HepG2 (cell line): Measurements from ENCODE around the gene VCPKMT. TPM values are rescaled to one million over a fixed set of nuclear protein-coding genes. Genes with fewer than 3 reads are reported as not detected.

ENCODE experiments used
- ATAC-seq: fragments of 200-7000 bp; cut with Tn5 transposase; 3 replicates; pipeline ENCODE4 v1.9.1; 2020; ENCODE audit warnings: mild to moderate bottlenecking, moderate library complexity
- BruUV-seq: library from RNA; stranded (reverse); fragments of 400-500 nt; replicated peaks from 2 replicates; lab custom pipeline; 2021; lab: Mats Ljungman, UMichigan
- CTCF ChIA-PET: fragments of 300-600 bp; formaldehyde crosslinking; extraction: SDS; loops from one replicate; lab custom pipeline; 2021; ENCODE audit warnings: low total read pairs, inconsistent platforms, low intra/inter-chr PET ratio; lab: Yijun Ruan, JAX
- POLR2A ChIA-PET: fragments of 350-600 bp; sonication (Branson Sonifier 250); formaldehyde crosslinking; loops from one replicate; lab custom pipeline; 2020; ENCODE audit warnings: antibody characterized with exemption, inconsistent platforms; lab: Yijun Ruan, JAX
- DNase-seq: peaks from one replicate; pipeline ENCODE4 v3.0.0-alpha.2; 2015; ENCODE audit warnings: low spot score
- FAIRE-seq: peaks from 3 replicates; lab custom pipeline; 2011; peaks lifted over from hg19 to GRCh38; lab: Jason Lieb, UNC
- H2AFZ ChIP-seq: one replicate; pipeline ENCODE4 v1.6.1; 2011; ENCODE audit warnings: low read length, inconsistent platforms
- H3K27ac ChIP-seq: fragments of 300-600 bp; 3 replicates; pipeline ENCODE4 v1.8.0; 2011; ENCODE audit warnings: mixed run types, mild to moderate bottlenecking, mixed read lengths, low read length, inconsistent platforms; ENCODE audit not compliant: insufficient read depth; ENCODE audit errors: extremely low read length
- H3K27me3 ChIP-seq, 2 experiments: fragments of 200-600 bp in 1 of 2; 2 replicates in 1 of 2; 3 replicates in 1 of 2; pipeline versions ENCODE4 v1.6.0 to v1.8.0; 2011; ENCODE audit warnings: low read length in 2 of 2, mild to moderate bottlenecking in 2 of 2, moderate library complexity in 2 of 2, inconsistent platforms in 1 of 2; ENCODE audit not compliant: insufficient read depth in 2 of 2, control insufficient read depth in 1 of 2
- H3K36me3 ChIP-seq, 2 experiments: fragments of 200-600 bp in 1 of 2; replicated peaks in 1 of 2; 2 replicates in 1 of 2; 3 replicates in 1 of 2; pipeline versions ENCODE4 v1.5.1 to v1.8.0; 2011; ENCODE audit warnings: low read length in 2 of 2, inconsistent platforms in 1 of 2; ENCODE audit not compliant: insufficient read depth in 2 of 2, control insufficient read depth in 1 of 2
- H3K4me1 ChIP-seq: 2 replicates; pipeline ENCODE4 v1.5.1; 2012; ENCODE audit warnings: low read length, inconsistent platforms; ENCODE audit not compliant: insufficient read depth
- H3K4me2 ChIP-seq: 2 replicates; pipeline ENCODE4 v1.6.0; 2011; ENCODE audit warnings: low read depth, low read length, inconsistent platforms
- H3K4me3 ChIP-seq, 3 experiments: fragments of 200-600 bp in 1 of 3; sonication (generic), shearing (Covaris generic) in 1 of 3; replicated peaks in 1 of 3; 2 replicates each; pipeline ENCODE4 v1.5.1; 2011 to 2016; ENCODE audit warnings: low read length in 3 of 3, inconsistent platforms in 2 of 3, low read depth in 2 of 3, mild to moderate bottlenecking in 2 of 3, control low read depth in 1 of 3, mixed read lengths in 1 of 3; ENCODE audit not compliant: insufficient read depth in 1 of 3
- H3K79me2 ChIP-seq: one replicate; pipeline ENCODE4 v1.6.1; 2011; ENCODE audit warnings: low read length, inconsistent platforms; ENCODE audit not compliant: insufficient read depth
- H3K9ac ChIP-seq: 2 replicates; pipeline ENCODE4 v1.6.0; 2011; ENCODE audit warnings: mild to moderate bottlenecking, low read depth, low read length, inconsistent platforms; ENCODE audit not compliant: insufficient read depth
- H3K9me3 ChIP-seq: 2 replicates; pipeline ENCODE4 v1.5.1; 2012; ENCODE audit warnings: mild to moderate bottlenecking, low read length
- H4K20me1 ChIP-seq: 2 replicates; pipeline ENCODE4 v1.6.0; 2011; ENCODE audit warnings: inconsistent platforms, mild to moderate bottlenecking, low read length, moderate library complexity; ENCODE audit not compliant: insufficient read depth
- IKZF4 ChIP-seq: sonication (generic); formaldehyde crosslinking; IDR thresholded peaks from 2 replicates; pipeline ENCODE4 v1.5.1; 2020; ENCODE audit warnings: borderline replicate concordance, mild to moderate bottlenecking, low read depth, missing genetic modification reagents; ENCODE audit errors: not compliant biosample characterization
- MAFK ChIP-seq, 2 experiments: IDR thresholded peaks in 1 of 2; conservative IDR thresholded peaks in 1 of 2; 2 replicates each; pipeline ENCODE4 v1.6.1; 2011; ENCODE audit warnings: improper control_type of control experiment in 2 of 2, low read length in 2 of 2
- MED13 ChIP-seq: sonication (generic); formaldehyde crosslinking; IDR thresholded peaks from 2 replicates; pipeline ENCODE4 v1.5.0; 2020; ENCODE audit warnings: missing genetic modification reagents
- MTA3 ChIP-seq: sonication (generic); formaldehyde crosslinking; IDR thresholded peaks from 2 replicates; pipeline ENCODE4 v1.4.0; 2020; ENCODE audit warnings: missing genetic modification reagents
- NFE2L1 ChIP-seq: sonication (generic); formaldehyde crosslinking; IDR thresholded peaks from 2 replicates; pipeline ENCODE4 v1.4.0; 2020; ENCODE audit warnings: missing genetic modification reagents, mild to moderate bottlenecking, borderline replicate concordance
- NFYB ChIP-seq: sonication (generic); formaldehyde crosslinking; IDR thresholded peaks from 2 replicates; pipeline ENCODE4 v1.4.0; 2020; ENCODE audit warnings: missing genetic modification reagents
- SMC3 ChIP-seq: IDR thresholded peaks from 2 replicates; pipeline ENCODE4 v1.6.1; 2011; ENCODE audit warnings: low read length, improper control_type of control experiment
- SP2 ChIP-seq: sonication (generic); formaldehyde crosslinking; IDR thresholded peaks from 2 replicates; pipeline ENCODE4 v1.5.1; 2020; ENCODE audit warnings: mild to moderate bottlenecking, missing genetic modification reagents
- STAG1 ChIP-seq: sonication (generic); formaldehyde crosslinking; IDR thresholded peaks from 2 replicates; pipeline ENCODE4 v1.4.0; 2020; ENCODE audit warnings: missing genetic modification reagents
- ZBTB14 ChIP-seq: sonication (generic); formaldehyde crosslinking; IDR thresholded peaks from 2 replicates; pipeline ENCODE4 v1.4.0; 2020; ENCODE audit warnings: missing genetic modification reagents
- ZNF720 ChIP-seq: sonication (generic); formaldehyde crosslinking; IDR thresholded peaks from 2 replicates; pipeline ENCODE4 v1.4.0; 2020; ENCODE audit warnings: missing genetic modification reagents
- WGBS: methylation state at CpG from one replicate; pipeline ENCODE4 v1.1.6; 2017; ENCODE audit warnings: low lambda C conversion rate; 5-methylcytosine and 5-hydroxymethylcytosine counted together
- in situ Hi-C: cut with HindIII; loops from 2 replicates; pipeline ENCODE4 v1.10.0; 2017; ENCODE audit warnings: low pct_unique_long_range_greater_than_20kb; ENCODE audit not compliant: extremely low pct_ligation_motif_present
- intact Hi-C: fragments of 100-400 bp; cut with micrococcal nuclease; formaldehyde crosslinking; loops from one replicate; pipeline ENCODE4 v1.10.0; 2022; ENCODE audit not compliant: unreplicated experiment
- polyA plus RNA-seq, 8 experiments: library from polyadenylated mRNA; depleted of rRNA in 3 of 8; stranded (reverse) in 7 of 8; unstranded in 1 of 8; fragments of >200 nt; fragmentation: Illumina TruSeq in 4 of 8; extraction: Trizol in 4 of 8; gene quantifications; 2 replicates each; pipeline versions ENCODE4 v1.2.1 to v1.2.3, GENCODE V29; 2011 to 2016; ENCODE audit warnings: low read depth in 4 of 8, missing spikeins in 1 of 8, mixed read lengths in 1 of 8; ENCODE audit not compliant: insufficient read depth in 1 of 8
- total RNA-seq, 5 experiments: library from RNA; depleted of rRNA; stranded (reverse); fragments of >200 nt; fragmentation: Illumina TruSeq; extraction: Trizol; gene quantifications; 2 replicates each; pipeline ENCODE4 v1.2.3, GENCODE V29; 2016; ENCODE audit warnings: low read depth in 1 of 5
- TF ChIP-seq, protein P1 (sequence below): sonication (generic); formaldehyde crosslinking; IDR thresholded peaks from 2 replicates; pipeline ENCODE4 v1.5.0; 2020; ENCODE audit warnings: mild to moderate bottlenecking, missing genetic modification reagents

The VCPKMT gene
- total and polyA plus RNA-seq, 2 of the 13 experiments (the other 11 are each of a cell fraction or from before 2014, with no cell fraction given): 3.9 to 5.4 TPM

DNA sequence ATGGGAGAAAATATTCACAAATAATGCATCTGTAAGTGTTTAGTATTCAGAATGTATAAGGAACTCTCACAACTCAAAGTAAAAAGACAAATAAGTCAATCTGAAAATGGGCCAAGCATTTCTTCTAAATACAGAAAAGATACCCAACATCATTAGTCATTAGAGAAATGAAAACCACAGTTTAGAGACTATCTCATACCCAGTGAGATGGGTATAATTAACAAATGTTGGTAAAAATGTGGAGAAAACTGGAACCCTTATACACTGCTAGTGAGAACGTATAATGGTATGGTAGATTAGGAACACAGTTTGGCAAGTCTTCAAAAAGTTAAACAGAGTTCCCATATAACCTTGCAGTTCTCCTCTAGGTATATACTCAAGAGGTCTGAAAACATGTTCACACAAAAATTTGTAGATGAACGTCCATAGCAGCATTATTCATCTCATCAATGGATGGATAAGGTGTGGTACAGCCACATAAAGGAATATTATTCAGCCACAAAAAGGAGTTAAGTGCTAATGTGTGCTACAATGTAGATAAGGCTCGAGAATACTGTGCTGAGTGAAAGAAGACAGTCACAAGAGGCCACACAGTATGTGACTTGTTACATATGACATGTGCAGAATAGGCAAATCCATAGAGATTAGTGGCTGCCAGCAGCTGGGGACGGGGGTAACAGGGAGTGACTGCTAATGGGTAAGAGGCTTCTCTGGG is 5.9 kb downstream of the VCPKMT start:
- TF ChIP-seq MAFK (conservative IDR thresholded peaks at IDR 0.05 in 1 of 2, IDR thresholded peaks at IDR 0.05 in 1 of 2; ENCODE audit: low read length in 2 of 2) (peak in 1 of 2 experiments; percentile 51; a peak in 1 of 4 replicates), MTA3 (CRISPR knock-in tag) (no peak)
- FAIRE-seq (no peak), ATAC-seq (no peak), DNase-seq (no peak)
- POLR2A ChIA-PET: no interaction called here
- Histone ChIP-seq H3K9me3 (no peaks in the 10 kb centered on the region), H3K4me2 (no peak overlapping the region), H3K9ac (no peak overlapping the region), H3K4me1 (peaks cover 13% of the 10 kb centered on the region), H3K4me3 (no peak overlapping the region), H2AFZ (no peak overlapping the region), H3K27ac (no peak overlapping the region), H4K20me1 (no peaks in the 10 kb centered on the region), H3K27me3 (no peaks in the 10 kb centered on the region), H3K36me3 (peaks cover 7 to 52% of the 10 kb centered on the region in 2 experiments; a peak in 4 of 5 replicates), H3K79me2 (peaks cover 9% of the 10 kb centered on the region)
- CTCF ChIA-PET: no interaction called here
- in situ Hi-C loops (loop anchor here (5.0 kb wide), 1 partner anchor 248 kb away; no protein-coding TSS in a partner anchor), intact Hi-C loops (no loop called here)
- WGBS: 98% methylated on average over 4 of the region's 4 CpGs
- BruUV-seq: no TSS peak

DNA sequence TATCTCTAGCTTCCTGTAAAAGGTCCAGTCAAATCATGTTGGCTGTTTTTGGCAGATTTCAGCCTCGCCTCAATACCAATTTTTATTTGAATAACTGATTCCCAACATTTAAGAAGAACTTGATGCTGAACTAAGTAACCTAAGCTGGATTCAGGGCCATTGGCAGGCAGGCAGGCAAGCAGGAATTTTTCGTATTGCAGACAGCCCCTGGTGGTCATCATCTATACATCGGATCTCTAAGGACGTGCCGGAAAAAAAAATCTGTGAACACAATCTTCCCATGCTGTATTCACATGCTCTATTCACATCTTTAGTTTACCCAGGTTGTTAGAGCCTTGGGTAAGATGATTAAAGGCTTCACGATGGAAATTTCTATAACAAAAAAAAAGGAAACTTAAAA is 7.0 kb downstream of the VCPKMT start:
- ChIA-PET POLR2A (no interaction called here), CTCF (interaction anchor here (1.1 kb wide), 1 partner anchor 229 kb away, joined by 4 read pairs; no protein-coding TSS in a partner anchor)
- Histone ChIP-seq H3K4me3 (no peak overlapping the region), H3K9me3 (no peaks in the 10 kb centered on the region), H3K4me1 (peaks cover 1% of the 10 kb centered on the region), H3K27me3 (no peaks in the 10 kb centered on the region), H3K27ac (no peak overlapping the region), H3K9ac (no peak overlapping the region), H3K36me3 (peaks cover 5 to 48% of the 10 kb centered on the region in 2 experiments; a peak in 4 of 5 replicates), H3K4me2 (no peak overlapping the region), H2AFZ (no peak overlapping the region), H4K20me1 (no peaks in the 10 kb centered on the region), H3K79me2 (peaks cover under 1% of the 10 kb centered on the region)
- WGBS: 86% methylated on average over 6 of the region's 6 CpGs
- DNase-seq (peak; percentile 23), ATAC-seq (peak; percentile 65), FAIRE-seq (no peak)
- no TSS peak for BruUV-seq
- intact Hi-C loops (loop anchor here (5.0 to 10.0 kb wide), 3 partner anchors 47 to 107 kb away; no protein-coding TSS in a partner anchor), in situ Hi-C loops (loop anchor here (5.0 kb wide), 1 partner anchor 107 kb away; no protein-coding TSS in a partner anchor)
- TF ChIP-seq SMC3 (peak; percentile 36; the same call in 1 of the 2 replicates), IKZF4 (CRISPR knock-in tag) (no peak), SP2 (no peak), ZNF720 (no peak), ZBTB14 (CRISPR knock-in tag) (no peak), STAG1 (CRISPR knock-in tag) (peak; percentile 55), MED13 (CRISPR knock-in tag) (no peak), NFYB (CRISPR knock-in tag) (no peak), NFE2L1 (CRISPR knock-in tag) (no peak)
- TF ChIP-seq, protein P1, sequence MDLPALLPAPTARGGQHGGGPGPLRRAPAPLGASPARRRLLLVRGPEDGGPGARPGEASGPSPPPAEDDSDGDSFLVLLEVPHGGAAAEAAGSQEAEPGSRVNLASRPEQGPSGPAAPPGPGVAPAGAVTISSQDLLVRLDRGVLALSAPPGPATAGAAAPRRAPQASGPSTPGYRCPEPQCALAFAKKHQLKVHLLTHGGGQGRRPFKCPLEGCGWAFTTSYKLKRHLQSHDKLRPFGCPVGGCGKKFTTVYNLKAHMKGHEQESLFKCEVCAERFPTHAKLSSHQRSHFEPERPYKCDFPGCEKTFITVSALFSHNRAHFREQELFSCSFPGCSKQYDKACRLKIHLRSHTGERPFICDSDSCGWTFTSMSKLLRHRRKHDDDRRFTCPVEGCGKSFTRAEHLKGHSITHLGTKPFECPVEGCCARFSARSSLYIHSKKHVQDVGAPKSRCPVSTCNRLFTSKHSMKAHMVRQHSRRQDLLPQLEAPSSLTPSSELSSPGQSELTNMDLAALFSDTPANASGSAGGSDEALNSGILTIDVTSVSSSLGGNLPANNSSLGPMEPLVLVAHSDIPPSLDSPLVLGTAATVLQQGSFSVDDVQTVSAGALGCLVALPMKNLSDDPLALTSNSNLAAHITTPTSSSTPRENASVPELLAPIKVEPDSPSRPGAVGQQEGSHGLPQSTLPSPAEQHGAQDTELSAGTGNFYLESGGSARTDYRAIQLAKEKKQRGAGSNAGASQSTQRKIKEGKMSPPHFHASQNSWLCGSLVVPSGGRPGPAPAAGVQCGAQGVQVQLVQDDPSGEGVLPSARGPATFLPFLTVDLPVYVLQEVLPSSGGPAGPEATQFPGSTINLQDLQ (CRISPR knock-in tag): no peak
